22Rv1 (cell line): ENCODE results near the gene GPRIN1.

ENCODE experiments used
- H3K27ac ChIP-seq: fragments of 450-650 bp; 2 replicates; pipeline ENCODE4 v1.5.1; 2017
- CTCF ChIP-seq: fragments of 450-650 bp; IDR thresholded peaks from 2 replicates; pipeline ENCODE4 v1.5.1; 2017; ENCODE audit warnings: mild to moderate bottlenecking
- ZFX ChIP-seq: fragments of 450-650 bp; IDR thresholded peaks from 2 replicates; pipeline ENCODE4 v1.6.1; 2017; ENCODE audit warnings: antibody characterized with exemption, borderline replicate concordance

GPRIN1 gene

GRCh38 chr5:176633598-176633997 is 23.6 kb upstream of the GPRIN1 start:
- no peak overlapping the region for H3K27ac ChIP-seq
- no peak for TF ChIP-seq CTCF
- no peak for TF ChIP-seq ZFX

DNA sequence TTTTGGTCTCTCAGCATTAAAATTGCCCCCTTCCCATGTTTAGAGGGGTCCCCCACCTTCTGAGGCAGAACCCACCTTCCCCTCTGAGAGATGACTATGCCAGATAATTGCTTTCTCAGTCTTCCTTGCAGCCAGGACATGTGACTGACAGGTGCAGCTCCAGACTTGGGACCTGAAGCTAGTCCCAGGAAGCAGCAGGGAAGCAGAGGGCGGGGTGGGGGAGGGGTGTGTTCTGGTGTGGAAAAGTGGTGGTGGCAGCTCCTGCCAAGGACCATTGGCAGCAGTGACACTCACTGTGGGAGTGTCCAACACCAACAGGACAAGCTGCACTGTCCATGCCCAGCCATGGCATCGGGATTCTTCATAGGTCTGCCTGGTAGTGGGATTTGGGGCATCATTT is 22.8 kb upstream of the GPRIN1 start:
- no peak overlapping the region for H3K27ac ChIP-seq
- TF ChIP-seq ZFX (no peak), CTCF (no peak)

- TF ChIP-seq CTCF (no peak), ZFX (no peak)
Measured at GRCh38 chr5:176631383-176632200, 21.6 kb upstream of the GPRIN1 start.

DNA sequence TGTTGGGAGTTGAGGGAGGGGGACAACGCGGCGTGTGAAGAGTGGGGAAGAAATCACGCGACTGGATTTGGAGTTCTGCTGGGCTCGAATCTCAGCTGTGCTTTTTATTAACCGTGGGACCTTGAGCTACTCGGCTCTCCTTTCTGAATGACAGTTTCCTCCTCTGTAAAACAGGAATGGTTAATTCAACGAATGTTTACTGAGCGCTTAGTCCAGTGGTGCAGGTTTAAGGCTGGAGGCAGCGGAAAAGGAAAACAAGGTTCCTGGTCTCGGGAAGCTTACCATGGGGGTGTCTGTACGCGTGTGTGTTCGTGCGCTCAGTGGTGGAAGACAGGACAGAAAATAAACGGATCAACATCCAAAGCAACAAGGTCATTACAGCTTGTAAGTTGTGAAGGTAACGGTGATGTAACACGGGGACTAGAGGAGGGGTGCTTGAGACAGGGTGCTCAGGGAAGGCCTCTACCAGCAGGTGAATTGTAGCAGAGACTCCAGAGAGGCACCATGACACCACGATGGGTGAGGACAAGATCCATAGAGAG is 20.8 kb upstream of the GPRIN1 start:
- H3K27ac ChIP-seq = no peak overlapping the region
- no peak for TF ChIP-seq CTCF
- TF ChIP-seq ZFX = no peak

More at GRCh38 chr5:176631383-176632200, 21.6 kb upstream of the GPRIN1 start:
- H3K27ac ChIP-seq = no peak overlapping the region

DNA sequence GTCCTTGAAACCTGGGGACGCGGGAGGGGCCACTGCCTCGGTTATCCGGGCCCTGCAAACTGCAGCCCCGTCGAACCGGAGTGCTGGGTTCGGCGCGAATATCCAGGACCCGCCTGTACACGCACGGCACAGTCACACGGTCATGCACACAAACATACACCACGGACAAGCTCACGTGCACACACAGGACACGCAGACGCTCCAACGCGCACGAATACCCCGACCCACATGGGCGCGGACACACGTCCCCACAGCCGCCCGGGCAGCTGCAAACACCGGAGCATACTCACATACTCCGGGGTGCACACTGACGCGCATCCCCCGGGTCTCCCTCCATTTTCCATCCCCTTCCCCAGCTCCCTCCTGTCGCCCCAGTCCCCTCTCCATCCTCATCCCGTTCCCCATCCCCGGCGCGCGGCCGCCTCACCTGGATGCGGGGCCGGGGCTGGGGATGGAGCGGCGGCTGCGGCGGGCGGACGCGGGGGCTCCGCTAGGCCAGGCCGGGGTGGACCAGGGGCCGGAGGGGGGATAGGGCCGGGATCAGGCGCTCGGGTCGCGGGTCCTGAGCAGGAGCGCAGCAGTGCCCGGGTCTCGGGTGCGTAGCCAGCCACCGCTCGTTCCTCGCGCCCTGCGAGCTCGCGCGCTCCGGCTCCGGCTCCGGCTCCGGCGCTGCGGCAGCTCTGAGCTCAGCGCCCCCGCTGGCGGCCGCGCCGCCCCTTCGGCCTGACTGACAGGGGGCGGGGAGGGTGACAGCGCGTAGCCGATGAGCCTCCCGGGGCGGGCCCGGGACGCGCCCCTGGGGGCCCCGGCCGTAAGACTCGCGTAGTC is 20.1 kb upstream of the GPRIN1 start, which contains the start of the genes EIF4E1B and SNCB:
Gene EIF4E1B, plus strand, starts transcription at position 823 of the 828 bp plus-strand sequence. CDS start 12,113 bp downstream, outside the sequence.
Gene SNCB, minus strand, starts transcription at position 682 of the 828 bp plus-strand sequence. CDS start 880 bp downstream, outside the sequence.
- H3K27ac ChIP-seq = no peak within 1 kb of the TSS
- TF ChIP-seq CTCF (peak; percentile 30; the same call in 1 of the 2 replicates), ZFX (no peak)

GRCh38 chr5:176629317-176629852 is 19.4 kb upstream of the GPRIN1 start:
- TF ChIP-seq ZFX (no peak), CTCF (no peak)
- no peak overlapping the region for H3K27ac ChIP-seq
